ENCODE measurements around the gene ALOXE3. TPM values are rescaled to one million over a fixed set of nuclear protein-coding genes. Genes with fewer than 3 reads are reported as not detected.
A peak's percentile ranks its signal among the peaks of the same experiment; 100 is the strongest.
"Not testable (repeated sequence)": the region's sequence is repeated elsewhere in the genome, so short reads cannot be mapped to it uniquely, and the experiment has no call there.

Gene ALOXE3
- polyA plus RNA-seq, 3 donors, result 0.07 TPM; not detected in 2

GRCh38 chr17:8072341-8072728, 46.0 kb downstream of the ALOXE3 start:
- DNase-seq, result no peak

GRCh38 chr17:8071496-8071895, 46.8 kb downstream of the ALOXE3 start:
- DNase-seq, result no peak

- DNase-seq, result no peak
These were observed 48.8 kb downstream of the ALOXE3 start for GRCh38 chr17:8069587-8069860.

- DNase-seq, result no peak
These were observed 49.4 kb downstream of the ALOXE3 start for GRCh38 chr17:8068736-8069586.

- no peak for DNase-seq
These were observed 50.5 kb downstream of the ALOXE3 start for GRCh38 chr17:8067806-8068205.

GRCh38 chr17:8066841-8067775, 51.2 kb downstream of the ALOXE3 start:
- DNase-seq, result no peak

GRCh38 chr17:8064561-8065019, 53.7 kb downstream of the ALOXE3 start:
- DNase-seq, result no peak

- no peak for DNase-seq
These were observed 54.4 kb downstream of the ALOXE3 start for GRCh38 chr17:8063761-8064534.

GRCh38 chr17:8062807-8063483, 55.4 kb downstream of the ALOXE3 start:
- no peak for DNase-seq

GRCh38 chr17:8062435-8062806, 55.9 kb downstream of the ALOXE3 start:
- DNase-seq, result no peak

- not testable (repeated sequence) for DNase-seq
These were observed 56.5 kb downstream of the ALOXE3 start for GRCh38 chr17:8061851-8062250.

GRCh38 chr17:8060274-8060673, 58.0 kb downstream of the ALOXE3 start:
- peak; percentile 78 for DNase-seq

GRCh38 chr17:8059131-8059530, 59.2 kb downstream of the ALOXE3 start:
- no peak for DNase-seq

- DNase-seq, result peak; percentile 80
These were observed 60.6 kb downstream of the ALOXE3 start for GRCh38 chr17:8057691-8058114.

GRCh38 chr17:8056976-8057625, 61.2 kb downstream of the ALOXE3 start:
- DNase-seq, result no peak

GRCh38 chr17:8056232-8056975, 61.9 kb downstream of the ALOXE3 start:
- no peak for DNase-seq

- no peak for DNase-seq
These were observed 62.5 kb downstream of the ALOXE3 start for GRCh38 chr17:8055851-8056231.

- DNase-seq, result no peak
These were observed 64.7 kb downstream of the ALOXE3 start for GRCh38 chr17:8053600-8053999.

GRCh38 chr17:8052256-8053252, 65.8 kb downstream of the ALOXE3 start:
- DNase-seq, result no peak
